Right lobe of liver (tissue), 4 donors: ENCODE measurements around the gene SLC35C1.

ENCODE experiments used
- CTCF ChIP-seq, 4 donors: fragments of 200-600 bp in 3 of 4; fragments of 450-650 bp in 1 of 4; IDR thresholded peaks; one replicate each; pipeline versions ENCODE4 v1.5.1 to v1.8.0; 2016 to 2022; ENCODE audit warnings: antibody characterized with exemption in 4 of 4, mild to moderate bottlenecking in 2 of 4
- POLR2A ChIP-seq: fragments of 450-650 bp; IDR thresholded peaks from one replicate; pipeline ENCODE4 v1.6.1; 2017; ENCODE audit warnings: antibody characterized with exemption, mild to moderate bottlenecking
- donor health status: DM: no; HTN: no; CAD: no.
- donor health status: DM: no; HTN: no; CAD: no.
- donor health status: DM: no; HTN: yes; CAD: no.

- no peak for TF ChIP-seq CTCF (IDR thresholded peaks at IDR 0.05)
- no peak for TF ChIP-seq POLR2A
These were observed 50.4 kb downstream of the SLC35C1 start for GRCh38 chr11:45855308-45855707.
